Measurements from ENCODE around the gene ANO9.
A peak's percentile ranks its signal among the peaks of the same experiment; 100 is the strongest.
"Not testable (repeated sequence)": the region's sequence is repeated elsewhere in the genome, so short reads cannot be mapped to it uniquely, and the experiment has no call there.

The ANO9 gene

DNA sequence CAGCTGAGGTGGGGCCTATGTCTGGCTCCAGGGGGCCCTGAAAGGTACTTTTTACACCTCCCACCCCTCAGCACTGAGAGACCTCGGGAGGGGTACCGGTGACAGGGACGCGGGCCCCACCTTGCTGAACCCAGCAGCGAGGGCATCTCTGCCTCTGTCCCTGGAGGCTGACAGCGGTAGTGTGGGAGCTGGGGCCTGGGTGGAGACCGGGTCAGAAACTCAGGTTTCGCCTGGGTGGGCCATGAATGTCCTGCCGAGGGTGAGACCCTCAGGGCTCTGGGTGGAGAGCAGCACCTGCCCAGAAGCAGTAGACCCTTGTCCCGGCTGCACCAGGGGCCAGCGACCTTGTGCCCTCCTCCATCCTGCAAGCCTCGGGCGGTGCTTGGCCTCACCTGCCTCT is 30.5 kb upstream of the ANO9 start:
- TF ChIP-seq, protein P1, sequence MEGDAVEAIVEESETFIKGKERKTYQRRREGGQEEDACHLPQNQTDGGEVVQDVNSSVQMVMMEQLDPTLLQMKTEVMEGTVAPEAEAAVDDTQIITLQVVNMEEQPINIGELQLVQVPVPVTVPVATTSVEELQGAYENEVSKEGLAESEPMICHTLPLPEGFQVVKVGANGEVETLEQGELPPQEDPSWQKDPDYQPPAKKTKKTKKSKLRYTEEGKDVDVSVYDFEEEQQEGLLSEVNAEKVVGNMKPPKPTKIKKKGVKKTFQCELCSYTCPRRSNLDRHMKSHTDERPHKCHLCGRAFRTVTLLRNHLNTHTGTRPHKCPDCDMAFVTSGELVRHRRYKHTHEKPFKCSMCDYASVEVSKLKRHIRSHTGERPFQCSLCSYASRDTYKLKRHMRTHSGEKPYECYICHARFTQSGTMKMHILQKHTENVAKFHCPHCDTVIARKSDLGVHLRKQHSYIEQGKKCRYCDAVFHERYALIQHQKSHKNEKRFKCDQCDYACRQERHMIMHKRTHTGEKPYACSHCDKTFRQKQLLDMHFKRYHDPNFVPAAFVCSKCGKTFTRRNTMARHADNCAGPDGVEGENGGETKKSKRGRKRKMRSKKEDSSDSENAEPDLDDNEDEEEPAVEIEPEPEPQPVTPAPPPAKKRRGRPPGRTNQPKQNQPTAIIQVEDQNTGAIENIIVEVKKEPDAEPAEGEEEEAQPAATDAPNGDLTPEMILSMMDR (IDR thresholded peaks at IDR 0.05; ENCODE audit: control insufficient read depth, extremely low read depth, insufficient read depth) = no peak
- DNase-seq (ENCODE audit: low read depth) = no peak
- no peak overlapping the region for H3K4me3 ChIP-seq (ENCODE audit: low read depth, low read length)

DNA sequence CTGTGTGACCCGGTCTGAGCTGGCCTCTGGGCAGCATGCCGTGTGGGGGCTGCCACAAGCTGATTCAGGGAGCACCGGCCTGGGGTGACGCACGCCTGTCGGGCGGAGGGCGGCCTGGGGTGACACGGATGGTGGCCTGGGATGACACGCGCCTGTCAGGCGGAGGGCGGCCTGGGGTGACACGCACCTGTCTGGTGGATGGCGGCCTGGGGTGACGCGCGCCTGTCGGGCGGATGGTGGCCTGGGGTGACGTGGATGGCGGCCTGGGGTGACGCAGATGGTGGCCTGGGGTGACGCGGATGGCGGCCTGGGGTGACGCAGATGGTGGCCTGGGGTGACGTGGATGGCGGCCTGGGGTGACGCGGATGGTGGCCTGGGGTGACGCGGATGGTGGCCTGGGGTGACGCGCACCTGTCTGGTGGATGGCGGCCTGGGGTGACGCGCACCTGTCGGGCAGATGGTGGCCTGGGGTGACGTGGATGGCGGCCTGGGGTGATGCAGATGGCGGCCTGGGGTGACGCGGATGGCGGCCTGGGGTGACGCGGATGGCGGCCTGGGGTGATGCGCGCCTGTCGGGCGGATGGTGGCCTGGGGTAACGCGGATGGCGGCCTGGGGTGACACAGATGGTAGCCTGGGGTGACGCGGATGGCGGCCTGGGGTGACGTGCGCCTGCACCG is 29.8 kb upstream of the ANO9 start:
- TF ChIP-seq, protein P1 (IDR thresholded peaks at IDR 0.05; ENCODE audit: control insufficient read depth, extremely low read depth, insufficient read depth) = no peak
- no peak for DNase-seq (ENCODE audit: low read depth)
- H3K4me3 ChIP-seq (ENCODE audit: low read depth, low read length) = no peak overlapping the region

DNA sequence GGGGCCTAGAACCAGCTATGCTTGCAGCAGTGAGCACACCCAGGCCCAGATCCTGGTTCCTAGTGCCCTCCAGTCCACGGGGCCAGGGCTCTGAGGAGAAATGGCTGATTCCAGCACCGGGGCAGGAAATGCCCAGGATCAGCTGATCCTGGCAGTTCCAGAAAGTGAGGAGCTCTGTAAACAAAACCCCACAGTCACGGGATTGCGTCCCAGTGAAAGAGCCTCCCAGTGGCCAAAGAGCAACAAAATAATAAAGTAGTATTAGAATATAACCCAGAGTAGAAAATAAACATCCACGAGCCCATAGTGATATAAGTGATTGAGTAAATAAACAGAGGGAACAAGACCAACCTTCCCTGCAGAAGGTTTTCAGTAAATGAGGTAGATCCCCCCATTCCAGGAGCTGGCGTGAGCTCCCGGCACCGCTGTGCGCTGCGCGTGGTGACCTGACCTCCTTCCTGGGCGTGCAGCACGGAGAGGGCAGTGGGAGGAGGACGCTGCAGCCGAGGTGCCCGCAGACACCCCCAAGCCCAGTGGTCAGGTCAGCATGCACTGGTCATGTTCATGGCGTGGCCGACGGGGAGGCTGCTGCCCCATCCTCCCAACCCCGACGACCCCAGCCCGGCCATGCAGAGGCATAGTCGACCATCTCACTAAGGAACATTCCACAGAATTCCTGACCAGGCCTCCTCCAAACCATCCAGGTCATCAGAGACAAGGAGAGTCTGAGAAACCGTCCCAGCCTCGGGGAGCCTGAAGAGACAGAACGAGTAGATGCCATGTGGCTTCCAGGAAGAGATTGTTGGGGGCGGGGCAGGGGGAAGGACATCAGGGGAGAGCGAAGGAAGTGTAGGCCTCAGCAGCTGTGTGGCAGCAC is 28.1 kb upstream of the ANO9 start:
- DNase-seq (ENCODE audit: low read depth) = peak; percentile 75
- peak overlapping the region; percentile 46 for H3K4me3 ChIP-seq (ENCODE audit: low read depth, low read length)
- TF ChIP-seq, protein P1 (IDR thresholded peaks at IDR 0.05; ENCODE audit: control insufficient read depth, extremely low read depth, insufficient read depth) = peak; percentile 53

DNA sequence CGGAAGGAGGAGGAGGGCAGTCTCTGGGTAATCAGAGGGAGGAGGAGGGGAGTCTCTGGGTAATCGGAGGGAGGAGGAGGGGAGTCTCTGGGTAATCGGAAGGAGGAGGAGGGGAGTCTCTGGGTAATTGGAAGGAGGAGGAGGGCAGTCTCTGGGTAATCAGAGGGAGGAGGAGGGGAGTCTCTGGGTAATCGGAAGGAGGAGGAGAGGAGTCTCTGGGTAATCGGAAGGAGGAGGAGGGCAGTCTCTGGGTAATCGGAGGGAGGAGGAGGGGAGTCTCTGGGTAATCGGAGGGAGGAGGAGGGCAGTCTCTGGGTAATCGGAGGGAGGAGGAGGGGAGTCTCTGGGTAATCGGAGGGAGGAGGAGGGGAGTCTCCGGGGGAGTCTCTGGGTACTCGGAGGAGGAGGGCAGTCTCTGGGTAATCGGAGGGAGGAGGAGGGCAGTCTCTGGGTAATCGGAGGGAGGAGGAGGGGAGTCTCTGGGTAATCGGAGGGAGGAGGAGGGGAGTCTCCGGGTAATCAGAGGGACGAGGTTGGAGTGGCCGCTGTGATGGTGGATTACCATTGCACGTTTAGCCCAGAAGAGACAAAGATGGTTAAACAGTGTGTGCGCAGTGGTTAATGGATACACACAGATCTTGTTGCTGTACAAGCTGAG is 27.3 kb upstream of the ANO9 start:
- peak overlapping the region; percentile 46 for H3K4me3 ChIP-seq (ENCODE audit: low read depth, low read length)
- not testable (repeated sequence) for DNase-seq (ENCODE audit: low read depth)

DNA sequence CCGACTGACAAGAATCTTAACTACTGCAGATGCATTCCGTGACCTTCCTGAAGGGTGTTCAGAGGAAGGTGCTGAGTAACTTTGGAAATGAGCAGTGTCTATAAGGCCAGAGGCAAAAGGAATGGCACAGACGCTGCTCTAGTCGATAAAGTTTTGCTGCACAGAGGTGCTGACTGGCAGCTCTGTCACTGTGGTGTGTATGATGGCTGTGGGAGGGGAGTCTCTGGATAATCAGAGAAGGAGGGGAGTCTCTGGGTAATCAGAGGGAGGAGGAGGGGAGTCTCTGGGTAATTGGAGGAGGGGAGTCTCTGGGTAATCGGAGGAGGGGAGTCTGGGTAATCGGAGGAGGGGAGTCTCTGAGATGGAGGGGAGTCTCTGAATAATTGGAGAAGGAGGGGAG is 26.7 kb upstream of the ANO9 start:
- TF ChIP-seq, protein P1 (IDR thresholded peaks at IDR 0.05; ENCODE audit: control insufficient read depth, extremely low read depth, insufficient read depth) = no peak
- H3K4me3 ChIP-seq (ENCODE audit: low read depth, low read length) = no peak overlapping the region
- no peak for DNase-seq (ENCODE audit: low read depth)

DNA sequence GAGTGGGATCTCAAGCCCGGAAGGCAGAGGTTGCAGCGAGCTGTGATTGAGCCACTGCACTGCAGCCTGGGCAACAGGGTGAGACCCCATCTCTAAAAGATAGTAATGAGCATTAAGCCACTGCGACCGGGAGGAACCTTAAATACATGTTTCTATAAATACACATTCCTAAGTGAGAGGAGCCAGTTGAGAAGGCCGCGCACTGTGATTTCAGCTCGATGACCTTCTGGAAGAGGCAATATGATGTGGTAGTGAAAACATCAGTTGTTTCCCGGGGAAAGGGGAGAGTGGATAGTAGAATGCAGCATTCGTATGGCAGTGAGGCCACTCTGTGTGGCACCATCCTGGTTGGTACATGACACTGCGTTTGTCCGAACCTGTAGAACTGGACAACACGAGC is 26.2 kb upstream of the ANO9 start:
- DNase-seq (ENCODE audit: low read depth) = no peak

More for the DNA sequence above, 26.2 kb upstream of the ANO9 start:
- TF ChIP-seq, protein P1 (IDR thresholded peaks at IDR 0.05; ENCODE audit: control insufficient read depth, extremely low read depth, insufficient read depth) = no peak
- no peak overlapping the region for H3K4me3 ChIP-seq (ENCODE audit: low read depth, low read length)
